H1 (cell line): Measurements from ENCODE around the gene MBD3. TPM values are rescaled to one million over a fixed set of nuclear protein-coding genes. Genes with fewer than 3 reads are reported as not detected.

Source experiments
- HDAC6 ChIP-seq: IDR thresholded peaks from one replicate; pipeline ENCODE4 v1.7.1; 2012; ENCODE audit warnings: low read depth, mild to moderate bottlenecking, inconsistent platforms, low read length, moderate library complexity
- MAFK ChIP-seq: IDR thresholded peaks from 2 replicates; pipeline ENCODE4 v1.6.1; 2012; ENCODE audit warnings: low read depth, mild to moderate bottlenecking, improper control_type of control experiment, low read length
- RXRA ChIP-seq: IDR thresholded peaks from 2 replicates; pipeline ENCODE4 v1.6.1; 2011; ENCODE audit warnings: low read depth, mild to moderate bottlenecking, low read length, moderate library complexity; ENCODE audit not compliant: insufficient read depth
- SIRT6 ChIP-seq: IDR thresholded peaks from one replicate; pipeline ENCODE4 v1.7.1; 2012; ENCODE audit warnings: low read length, inconsistent platforms
- SP4 ChIP-seq: IDR thresholded peaks from 2 replicates; pipeline ENCODE4 v1.6.1; 2012; ENCODE audit warnings: low read length, inconsistent platforms
- SUZ12 ChIP-seq: fragments of 200-600 bp; sonication (generic); IDR thresholded peaks from 2 replicates; pipeline ENCODE4 v1.6.1; 2012; ENCODE audit warnings: mild to moderate bottlenecking, inconsistent platforms, low read length, moderate library complexity, mixed read lengths
- TBP ChIP-seq: IDR thresholded peaks from 2 replicates; pipeline ENCODE4 v1.6.1; 2011; ENCODE audit warnings: low read depth, low read length, improper control_type of control experiment
- YY1 ChIP-seq: IDR thresholded peaks from 2 replicates; pipeline ENCODE4 v1.6.1; 2011; ENCODE audit warnings: low read depth, mild to moderate bottlenecking, low read length
- polyA plus RNA-seq, 7 experiments: library from polyadenylated mRNA; depleted of rRNA in 3 of 7; stranded (reverse) in 5 of 7; unstranded in 2 of 7; fragments of >200 nt in 5 of 7; fragments of 200-250 nt in 2 of 7; gene quantifications; 1 replicate in 5 of 7; 2 replicates in 1 of 7; 4 replicates in 1 of 7; pipeline versions ENCODE4 v1.2.1 to v1.2.3, GENCODE V29; 2011 to 2013; ENCODE audit warnings: missing spikeins in 2 of 7, mixed read lengths in 2 of 7
- total RNA-seq: library from RNA; stranded (reverse); fragmentation: NEBNext Ultra II Directional; extraction: Animal tissue kit (Norgen Biotek cat#: 25700); gene quantifications from 2 replicates; pipeline ENCODE4 v1.2.1, GENCODE V29; 2021
- TF ChIP-seq, protein P1 (sequence below), 3 experiments: IDR thresholded peaks; 1 replicate in 2 of 3; 2 replicates in 1 of 3; pipeline versions ENCODE4 v1.5.1 to v1.6.1; 2011; ENCODE audit warnings: low read length in 3 of 3, mild to moderate bottlenecking in 3 of 3, inconsistent platforms in 2 of 3, low read depth in 1 of 3, moderate library complexity in 1 of 3; ENCODE audit not compliant: insufficient read depth in 1 of 3; ENCODE audit errors: control extremely low read depth in 1 of 3

The MBD3 gene
- total and polyA plus RNA-seq, 2 of the 8 experiments (the other 6 are each of a cell fraction or from before 2014, with no cell fraction given): 88.2 to 110 TPM

DNA sequence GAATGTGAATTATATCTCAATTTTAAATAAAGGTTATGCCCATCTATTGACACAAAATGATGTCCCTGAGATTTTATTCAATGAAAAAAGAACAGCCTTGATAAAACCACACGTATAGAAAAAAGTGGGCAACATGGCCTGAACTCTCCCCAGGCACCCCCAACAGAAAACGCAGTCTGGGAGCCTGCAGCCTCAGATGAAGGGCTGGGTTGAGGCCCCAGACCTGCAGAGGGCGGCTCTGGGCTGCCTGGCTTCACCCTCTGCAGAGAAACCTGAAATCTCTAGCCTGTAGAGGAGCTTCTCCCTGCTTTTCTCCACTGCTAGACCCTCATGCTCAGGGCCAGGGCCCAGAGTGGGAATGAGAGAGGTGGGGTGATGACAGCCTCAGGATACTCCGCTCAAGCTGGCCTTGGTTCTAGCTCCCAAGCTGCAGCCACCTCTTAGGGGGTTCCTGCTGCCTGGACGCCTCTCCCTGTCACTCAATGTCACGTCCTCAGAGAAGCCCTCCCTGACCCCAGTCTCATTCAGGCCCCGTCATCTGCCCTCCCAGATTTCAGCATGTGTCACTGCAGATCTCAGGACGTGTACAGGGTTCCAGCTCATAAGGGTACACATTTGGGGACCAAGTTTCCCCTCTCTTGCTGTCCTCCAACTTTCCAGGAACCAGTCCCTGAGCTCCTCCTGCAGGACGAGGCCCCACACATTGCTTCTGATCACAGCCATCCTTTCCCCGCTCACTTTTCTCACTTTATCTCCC, 1.8 kb downstream of the MBD3 start (continued):
- TF ChIP-seq HDAC6: no peak
- TF ChIP-seq, protein P1, sequence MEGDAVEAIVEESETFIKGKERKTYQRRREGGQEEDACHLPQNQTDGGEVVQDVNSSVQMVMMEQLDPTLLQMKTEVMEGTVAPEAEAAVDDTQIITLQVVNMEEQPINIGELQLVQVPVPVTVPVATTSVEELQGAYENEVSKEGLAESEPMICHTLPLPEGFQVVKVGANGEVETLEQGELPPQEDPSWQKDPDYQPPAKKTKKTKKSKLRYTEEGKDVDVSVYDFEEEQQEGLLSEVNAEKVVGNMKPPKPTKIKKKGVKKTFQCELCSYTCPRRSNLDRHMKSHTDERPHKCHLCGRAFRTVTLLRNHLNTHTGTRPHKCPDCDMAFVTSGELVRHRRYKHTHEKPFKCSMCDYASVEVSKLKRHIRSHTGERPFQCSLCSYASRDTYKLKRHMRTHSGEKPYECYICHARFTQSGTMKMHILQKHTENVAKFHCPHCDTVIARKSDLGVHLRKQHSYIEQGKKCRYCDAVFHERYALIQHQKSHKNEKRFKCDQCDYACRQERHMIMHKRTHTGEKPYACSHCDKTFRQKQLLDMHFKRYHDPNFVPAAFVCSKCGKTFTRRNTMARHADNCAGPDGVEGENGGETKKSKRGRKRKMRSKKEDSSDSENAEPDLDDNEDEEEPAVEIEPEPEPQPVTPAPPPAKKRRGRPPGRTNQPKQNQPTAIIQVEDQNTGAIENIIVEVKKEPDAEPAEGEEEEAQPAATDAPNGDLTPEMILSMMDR (IDR thresholded peaks at IDR 0.05; ENCODE audit: control extremely low read depth in 1 of 3, insufficient read depth in 1 of 3, low read depth in 1 of 3, low read length in 3 of 3): peak; percentile 25 to 49 (median 27); a peak in 3 of 4 replicates
- no peak for TF ChIP-seq SIRT6
- no peak for TF ChIP-seq MAFK
- no peak for TF ChIP-seq SUZ12
- TF ChIP-seq YY1: no peak
- no peak for TF ChIP-seq SP4
- TF ChIP-seq RXRA: no peak
- 0 out of 2 replicates have a peak, but pooled peaks have one; percentile 48 for TF ChIP-seq TBP
